ENCODE measurements around the gene RHO. TPM values are rescaled to one million over a fixed set of nuclear protein-coding genes. Genes with fewer than 3 reads are reported as not detected.

RHO gene
- total and polyA plus RNA-seq, 10 of the 15 experiments (the other 5 are each of a cell fraction or from before 2014, with no cell fraction given), result not detected

DNA sequence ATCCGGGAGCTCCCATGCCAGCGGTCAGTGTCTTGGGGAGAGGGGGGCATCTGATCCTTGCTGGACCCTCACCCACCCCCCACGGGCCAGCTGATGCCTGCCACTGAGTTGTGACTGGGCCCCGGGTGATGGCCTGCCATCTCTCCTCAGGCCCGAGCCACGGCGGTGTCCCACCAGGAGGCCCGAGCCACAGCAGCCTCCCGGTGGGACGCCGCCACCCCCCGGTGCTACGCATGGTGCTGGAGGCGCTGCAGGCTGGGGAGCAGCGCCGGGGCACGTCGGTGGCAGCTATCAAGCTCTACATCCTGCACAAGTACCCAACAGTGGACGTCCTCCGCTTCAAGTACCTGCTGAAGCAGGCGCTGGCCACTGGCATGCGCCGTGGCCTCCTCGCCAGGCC lies 18.8 kb downstream of the RHO start:
- Histone ChIP-seq H3K79me2 (ENCODE audit: control insufficient read depth, insufficient read depth, low read length) (no peaks in the 10 kb centered on the region), H3K4me3 (no peak overlapping the region), H3K9ac (ENCODE audit: control insufficient read depth, insufficient read depth, low read length) (no peak overlapping the region), H3K36me3 (ENCODE audit: control insufficient read depth in 2 of 2, insufficient read depth in 2 of 2, low read length in 1 of 2) (no peaks in the 10 kb centered on the region), H4K20me1 (ENCODE audit: control insufficient read depth, insufficient read depth) (no peaks in the 10 kb centered on the region), H3K4me2 (ENCODE audit: control insufficient read depth, insufficient read depth) (no peak overlapping the region), H2AFZ (ENCODE audit: control insufficient read depth, low read depth, low read length) (no peak overlapping the region), H3K4me1 (ENCODE audit: control insufficient read depth, insufficient read depth, low read length) (no peaks in the 10 kb centered on the region), H3K9me3 (replicated peaks; ENCODE audit: control insufficient read depth, insufficient read depth, low read length) (no peaks in the 10 kb centered on the region), H3K27me3 (replicated peaks in 1 of 2; ENCODE audit: control insufficient read depth in 2 of 2, insufficient read depth in 2 of 2, low read length in 1 of 2) (peaks cover 0 to 3% of the 10 kb centered on the region in 2 experiments; a peak in 3 of 4 replicates), H3K27ac (ENCODE audit: control insufficient read depth, insufficient read depth) (no peak overlapping the region)
- WGBS (ENCODE audit: insufficient coverage, insufficient replicate concordance, low lambda C conversion rate, missing lambda C conversion rate), result 63% methylated on average over 24 of the region's 24 CpGs
- intact Hi-C loops (cut with micrococcal nuclease; ENCODE audit: unreplicated experiment) (no loop called here), in situ Hi-C loops (cut with MboI) (no loop called here)
- ChIA-PET POLR2A (interaction anchor here (1.2 kb wide), 1 partner anchor 12 kb away, joined by 3 read pairs; no protein-coding TSS in a partner anchor), RAD21 (ENCODE audit: unreplicated experiment) (no interaction called here), CTCF (no interaction called here), SMC1A (ENCODE audit: uncharacterized antibody, unreplicated experiment) (no interaction called here)
- ATAC-seq (no peak), DNase-seq (ENCODE audit: low read depth, low spot score) (no peak), FAIRE-seq (no peak)
- no peak for TF ChIP-seq CHD2 (IDR thresholded peaks at IDR 0.05; ENCODE audit: borderline replicate concordance, low read depth, low read length)
- TF ChIP-seq NFIC (IDR thresholded peaks at IDR 0.05; ENCODE audit: low read depth, low read length), result no peak
- TF ChIP-seq CBFB (IDR thresholded peaks at IDR 0.05; ENCODE audit: low read depth), result no peak
- TF ChIP-seq JUNB (IDR thresholded peaks at IDR 0.05), result no peak
- no peak for TF ChIP-seq BMI1 (IDR thresholded peaks at IDR 0.05; ENCODE audit: borderline replicate concordance)
- BruUV-seq (replicated peaks), result no TSS peak

DNA sequence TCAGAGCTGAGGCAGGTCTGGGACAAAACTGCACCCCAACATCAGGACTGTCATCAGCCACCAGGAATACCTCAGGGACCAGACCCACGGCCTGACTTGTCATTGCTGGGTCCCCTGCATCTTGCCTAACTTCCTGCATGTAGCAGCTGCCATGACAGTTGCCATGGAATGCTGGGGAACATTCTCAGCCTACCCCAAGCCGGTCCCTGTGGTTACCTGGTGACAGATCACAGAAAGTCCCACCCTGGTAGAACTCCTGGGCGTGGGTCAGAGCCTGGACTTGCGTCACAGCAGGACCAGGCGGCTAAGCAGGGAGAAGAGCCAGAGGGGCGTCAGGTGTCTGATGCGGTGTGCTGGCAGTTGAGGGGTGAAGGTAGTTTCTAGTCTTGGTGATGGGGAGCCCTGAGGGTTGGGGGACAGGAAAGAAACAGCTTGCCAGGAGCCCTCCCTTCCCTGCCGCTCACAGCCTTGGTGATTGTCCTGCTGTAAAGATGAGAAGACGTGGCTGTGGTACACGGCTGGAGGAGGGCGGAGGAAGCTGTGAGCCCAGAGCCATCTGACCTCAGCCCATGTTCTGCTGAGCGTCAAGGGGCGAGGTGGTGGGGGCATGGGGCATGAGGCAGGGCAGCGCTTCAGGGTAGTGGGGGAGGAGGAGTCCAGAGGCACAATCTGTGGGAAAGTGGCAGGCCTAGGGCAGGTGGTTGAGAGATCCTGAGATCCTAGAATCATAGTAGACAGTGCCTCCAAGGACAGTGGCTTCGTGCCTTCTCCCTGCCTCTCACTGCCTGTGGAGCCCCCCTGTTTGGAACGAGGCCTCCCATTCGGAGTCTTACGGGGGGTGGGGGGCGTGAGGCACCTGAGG lies 19.9 kb downstream of the RHO start:
- ATAC-seq (no peak), FAIRE-seq (no peak), DNase-seq (ENCODE audit: low read depth, low spot score) (no peak)
- H3K9ac ChIP-seq (ENCODE audit: control insufficient read depth, insufficient read depth, low read length), result no peak overlapping the region
- H4K20me1 ChIP-seq (ENCODE audit: control insufficient read depth, insufficient read depth), result no peaks in the 10 kb centered on the region
- H3K27ac ChIP-seq (ENCODE audit: control insufficient read depth, insufficient read depth), result no peak overlapping the region
- TF ChIP-seq FOXK2 (IDR thresholded peaks at IDR 0.05) (no peak), RB1 (IDR thresholded peaks at IDR 0.05; ENCODE audit: borderline replicate concordance) (no peak), MTA2 (IDR thresholded peaks at IDR 0.05; ENCODE audit: low read depth) (no peak), SRF (IDR thresholded peaks at IDR 0.05; ENCODE audit: low read depth in 2 of 2, low read length in 2 of 2) (no peak), MXI1 (IDR thresholded peaks at IDR 0.05; ENCODE audit: low read depth, low read length) (no peak), SIX5 (IDR thresholded peaks at IDR 0.05; ENCODE audit: low read depth, low read length, severe bottlenecking) (no peak), ZNF24 (IDR thresholded peaks at IDR 0.05) (no peak), RFX5 (IDR thresholded peaks at IDR 0.05; ENCODE audit: low read depth, low read length) (no peak), WRNIP1 (IDR thresholded peaks at IDR 0.05; ENCODE audit: borderline replicate concordance, low read depth, low read length) (no peak), HSF1 (IDR thresholded peaks at IDR 0.05; ENCODE audit: low read depth, low read length) (no peak)
- TF ChIP-seq, protein P1, sequence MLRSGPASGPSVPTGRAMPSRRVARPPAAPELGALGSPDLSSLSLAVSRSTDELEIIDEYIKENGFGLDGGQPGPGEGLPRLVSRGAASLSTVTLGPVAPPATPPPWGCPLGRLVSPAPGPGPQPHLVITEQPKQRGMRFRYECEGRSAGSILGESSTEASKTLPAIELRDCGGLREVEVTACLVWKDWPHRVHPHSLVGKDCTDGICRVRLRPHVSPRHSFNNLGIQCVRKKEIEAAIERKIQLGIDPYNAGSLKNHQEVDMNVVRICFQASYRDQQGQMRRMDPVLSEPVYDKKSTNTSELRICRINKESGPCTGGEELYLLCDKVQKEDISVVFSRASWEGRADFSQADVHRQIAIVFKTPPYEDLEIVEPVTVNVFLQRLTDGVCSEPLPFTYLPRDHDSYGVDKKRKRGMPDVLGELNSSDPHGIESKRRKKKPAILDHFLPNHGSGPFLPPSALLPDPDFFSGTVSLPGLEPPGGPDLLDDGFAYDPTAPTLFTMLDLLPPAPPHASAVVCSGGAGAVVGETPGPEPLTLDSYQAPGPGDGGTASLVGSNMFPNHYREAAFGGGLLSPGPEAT (IDR thresholded peaks at IDR 0.05; ENCODE audit: low read depth), result no peak
- H3K9me3 ChIP-seq (replicated peaks; ENCODE audit: control insufficient read depth, insufficient read depth, low read length), result no peaks in the 10 kb centered on the region
- in situ Hi-C loops (cut with MboI), result no loop called here
- WGBS (ENCODE audit: insufficient coverage, insufficient replicate concordance, low lambda C conversion rate, missing lambda C conversion rate), result 36% methylated on average over 19 of the region's 19 CpGs
- ChIA-PET SMC1A (ENCODE audit: uncharacterized antibody, unreplicated experiment) (no interaction called here), RAD21 (ENCODE audit: unreplicated experiment) (no interaction called here), POLR2A (interaction anchor here (1.2 kb wide), 1 partner anchor 14 kb away, joined by 3 read pairs; no protein-coding TSS in a partner anchor), CTCF (no interaction called here)
- H3K36me3 ChIP-seq (ENCODE audit: control insufficient read depth in 2 of 2, insufficient read depth in 2 of 2, low read length in 1 of 2), result no peaks in the 10 kb centered on the region
- H3K4me1 ChIP-seq (ENCODE audit: control insufficient read depth, insufficient read depth, low read length), result no peaks in the 10 kb centered on the region
- H3K27me3 ChIP-seq (replicated peaks in 1 of 2; ENCODE audit: control insufficient read depth in 2 of 2, insufficient read depth in 2 of 2, low read length in 1 of 2), result peaks cover 0 to 7% of the 10 kb centered on the region in 2 experiments; a peak in 3 of 4 replicates
- intact Hi-C loops (cut with micrococcal nuclease; ENCODE audit: unreplicated experiment), result no loop called here
- H3K4me2 ChIP-seq (ENCODE audit: control insufficient read depth, insufficient read depth), result no peak overlapping the region
- H3K79me2 ChIP-seq (ENCODE audit: control insufficient read depth, insufficient read depth, low read length), result no peaks in the 10 kb centered on the region
- BruUV-seq (replicated peaks), result no TSS peak
- H2AFZ ChIP-seq (ENCODE audit: control insufficient read depth, low read depth, low read length), result no peak overlapping the region
- H3K4me3 ChIP-seq, result no peak overlapping the region

All from GM12878 (cell line).